HepG2 (cell line): ENCODE measurements around the gene CARS2.

Experiments used
- JUND ChIP-seq: sonication (generic); formaldehyde crosslinking; IDR thresholded peaks from 2 replicates; pipeline ENCODE4 v1.8.0; 2022; ENCODE audit warnings: mild to moderate bottlenecking, missing genetic modification reagents
- NFYB ChIP-seq: sonication (generic); formaldehyde crosslinking; IDR thresholded peaks from 2 replicates; pipeline ENCODE4 v1.4.0; 2020; ENCODE audit warnings: missing genetic modification reagents
- SP2 ChIP-seq: sonication (generic); formaldehyde crosslinking; IDR thresholded peaks from 2 replicates; pipeline ENCODE4 v1.5.1; 2020; ENCODE audit warnings: mild to moderate bottlenecking, missing genetic modification reagents
- ZNF589 ChIP-seq: sonication (generic); formaldehyde crosslinking; conservative IDR thresholded peaks from 2 replicates; pipeline ENCODE4 v1.8.0; 2022; ENCODE audit warnings: mild to moderate bottlenecking, moderate library complexity, missing genetic modification reagents
- TF ChIP-seq, protein P1 (sequence below): sonication (generic); formaldehyde crosslinking; IDR thresholded peaks from 2 replicates; pipeline ENCODE4 v1.5.0; 2020; ENCODE audit warnings: mild to moderate bottlenecking, missing genetic modification reagents, moderate library complexity

DNA sequence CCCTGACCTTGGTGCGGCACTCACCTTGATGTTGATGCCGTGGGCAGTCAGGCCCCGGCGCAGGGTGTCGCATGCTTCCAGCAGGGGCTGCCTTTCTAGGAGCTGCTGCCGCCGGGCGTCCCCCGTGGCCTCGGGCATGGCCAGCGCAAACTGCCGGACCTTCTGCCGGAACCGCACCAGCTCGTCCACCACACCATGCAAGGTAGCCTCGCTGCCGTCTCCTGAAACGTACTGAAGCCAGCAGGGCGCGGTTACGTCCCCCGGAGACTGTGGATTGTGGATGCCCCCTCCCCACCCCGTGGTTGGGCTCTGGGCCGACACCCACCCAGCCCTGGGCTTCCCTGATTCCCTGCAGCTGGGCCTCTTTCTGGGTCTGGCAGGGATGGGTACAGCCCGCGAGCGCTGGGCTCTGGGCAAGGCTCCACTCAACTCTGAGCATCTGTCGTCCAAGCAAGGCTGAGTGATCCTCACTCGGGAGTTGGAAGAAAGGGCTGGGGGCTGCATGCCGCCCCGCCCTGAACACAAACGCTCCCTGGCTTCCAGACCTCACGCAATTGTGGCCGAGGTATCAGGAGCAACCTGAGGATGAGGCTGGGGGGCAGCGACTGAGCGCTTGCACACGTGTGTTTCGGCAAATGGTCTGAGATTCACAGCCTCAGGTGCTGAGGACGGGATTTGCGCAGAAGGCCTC lies 63.5 kb downstream of the CARS2 start:
- TF ChIP-seq, protein P1, sequence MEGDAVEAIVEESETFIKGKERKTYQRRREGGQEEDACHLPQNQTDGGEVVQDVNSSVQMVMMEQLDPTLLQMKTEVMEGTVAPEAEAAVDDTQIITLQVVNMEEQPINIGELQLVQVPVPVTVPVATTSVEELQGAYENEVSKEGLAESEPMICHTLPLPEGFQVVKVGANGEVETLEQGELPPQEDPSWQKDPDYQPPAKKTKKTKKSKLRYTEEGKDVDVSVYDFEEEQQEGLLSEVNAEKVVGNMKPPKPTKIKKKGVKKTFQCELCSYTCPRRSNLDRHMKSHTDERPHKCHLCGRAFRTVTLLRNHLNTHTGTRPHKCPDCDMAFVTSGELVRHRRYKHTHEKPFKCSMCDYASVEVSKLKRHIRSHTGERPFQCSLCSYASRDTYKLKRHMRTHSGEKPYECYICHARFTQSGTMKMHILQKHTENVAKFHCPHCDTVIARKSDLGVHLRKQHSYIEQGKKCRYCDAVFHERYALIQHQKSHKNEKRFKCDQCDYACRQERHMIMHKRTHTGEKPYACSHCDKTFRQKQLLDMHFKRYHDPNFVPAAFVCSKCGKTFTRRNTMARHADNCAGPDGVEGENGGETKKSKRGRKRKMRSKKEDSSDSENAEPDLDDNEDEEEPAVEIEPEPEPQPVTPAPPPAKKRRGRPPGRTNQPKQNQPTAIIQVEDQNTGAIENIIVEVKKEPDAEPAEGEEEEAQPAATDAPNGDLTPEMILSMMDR, result no peak
- TF ChIP-seq ZNF589 (CRISPR knock-in tag) (no peak), SP2 (CRISPR knock-in tag) (no peak), JUND (CRISPR knock-in tag) (no peak), NFYB (CRISPR knock-in tag) (no peak)
